GM18907 (cell line): ENCODE results near the gene TLNRD1.

Experiments
- ATAC-seq: cut with Tn5 transposase; IDR thresholded peaks from one replicate; pipeline ENCODE4 v1.9.1; 2021; ENCODE audit warnings: mild to moderate bottlenecking, moderate library complexity; ENCODE audit not compliant: unreplicated experiment

The TLNRD1 gene

GRCh38 chr15:81053621-81054020 lies 52.9 kb downstream of the TLNRD1 start:
- no peak for ATAC-seq

GRCh38 chr15:81054236-81054635 lies 53.5 kb downstream of the TLNRD1 start:
- no peak for ATAC-seq
